AG04450 (cell line): ENCODE data around the gene UBR3. TPM values are rescaled to one million over a fixed set of nuclear protein-coding genes. Genes with fewer than 3 reads are reported as not detected.
"Not testable (repeated sequence)": the region's sequence is repeated elsewhere in the genome, so short reads cannot be mapped to it uniquely, and the experiment has no call there.

ENCODE experiments used
- CTCF ChIA-PET: fragments of 300-600, 350-600 bp; formaldehyde crosslinking; extraction: SDS; loops from one replicate; lab custom pipeline; 2022; ENCODE audit warnings: antibody characterized with exemption, inconsistent platforms; lab: Charles Lee
- POLR2A ChIA-PET: fragments of 350-600 bp; formaldehyde crosslinking; extraction: SDS; loops from one replicate; lab custom pipeline; 2021; ENCODE audit warnings: antibody characterized with exemption, inconsistent platforms; lab: Yijun Ruan, JAX
- DNase-seq: peaks from one replicate; pipeline ENCODE4 v3.0.0-alpha.2; 2011; ENCODE audit warnings: low read depth, low spot score
- H3K27ac ChIP-seq: one replicate; pipeline ENCODE4 v1.5.1; 2012; ENCODE audit warnings: low read depth, low read length, control low read depth
- H3K27me3 ChIP-seq: one replicate; pipeline ENCODE4 v1.6.0; 2012; ENCODE audit warnings: low read length; ENCODE audit not compliant: control insufficient read depth, insufficient read depth
- H3K4me3 ChIP-seq: 2 replicates; pipeline ENCODE4 v1.5.1; 2011; ENCODE audit warnings: mild to moderate bottlenecking, low read depth, low read length, control low read depth
- H3K9me3 ChIP-seq: 2 replicates; pipeline ENCODE4 v1.5.1; 2012; ENCODE audit warnings: low read length; ENCODE audit not compliant: control insufficient read depth, insufficient read depth
- CTCF ChIP-seq: IDR thresholded peaks from 2 replicates; pipeline ENCODE4 v1.5.1; 2011; ENCODE audit warnings: low read depth, low read length, control low read depth, inconsistent platforms
- polyA plus RNA-seq: library from polyadenylated mRNA; depleted of rRNA; stranded (reverse); fragments of >200 nt; gene quantifications from 2 replicates; pipeline ENCODE4 v1.2.3, GENCODE V29; 2011

Gene UBR3
- polyA plus RNA-seq, 1 experiment, result 20.3 TPM

- Histone ChIP-seq H3K9me3 (no peaks in the 10 kb centered on the region), H3K4me3 (no peak overlapping the region), H3K27ac (no peak overlapping the region), H3K27me3 (no peaks in the 10 kb centered on the region)
- ChIA-PET CTCF (interaction anchor here (0.9 to 3.2 kb wide), 7 partner anchors 15 to 481 kb away, joined by 3 to 17 read pairs (median 3); partner anchors contain the start of genes METTL5 and UBR3), POLR2A (no interaction called here)
- TF ChIP-seq CTCF, result peak; percentile 88
- DNase-seq, result no peak
Measured at GRCh38 chr2:169933124-169933711, 106.0 kb downstream of the UBR3 start.

- DNase-seq, POLR2A ChIA-PET, H3K27ac ChIP-seq, CTCF ChIA-PET, H3K9me3 ChIP-seq, H3K27me3 ChIP-seq, H3K4me3 ChIP-seq: not testable (repeated sequence)
Measured at GRCh38 chr2:169936652-169937051, 109.4 kb downstream of the UBR3 start.

- H3K27ac ChIP-seq, result no peak overlapping the region
- POLR2A ChIA-PET, result no interaction called here
- no peak for DNase-seq
- H3K27me3 ChIP-seq, result no peaks in the 10 kb centered on the region
- H3K4me3 ChIP-seq, result no peak overlapping the region
- TF ChIP-seq CTCF, result no peak
- no peaks in the 10 kb centered on the region for H3K9me3 ChIP-seq
- CTCF ChIA-PET, result no interaction called here
Measured at GRCh38 chr2:169945515-169945914, 118.3 kb downstream of the UBR3 start.

GRCh38 chr2:169946092-169946491, 118.8 kb downstream of the UBR3 start:
- no peaks in the 10 kb centered on the region for H3K27me3 ChIP-seq

GRCh38 chr2:169946546-169946945, 119.3 kb downstream of the UBR3 start:
- no peak for TF ChIP-seq CTCF
- H3K27ac ChIP-seq, result no peak overlapping the region
- DNase-seq, result no peak
- H3K27me3 ChIP-seq, result no peaks in the 10 kb centered on the region
- ChIA-PET POLR2A (no interaction called here), CTCF (no interaction called here)
- H3K4me3 ChIP-seq, result no peak overlapping the region
- H3K9me3 ChIP-seq, result no peaks in the 10 kb centered on the region

More at GRCh38 chr2:169946092-169946491, 118.8 kb downstream of the UBR3 start:
- ChIA-PET POLR2A (no interaction called here), CTCF (no interaction called here)
- no peaks in the 10 kb centered on the region for H3K9me3 ChIP-seq
- H3K27ac ChIP-seq, result no peak overlapping the region
- no peak overlapping the region for H3K4me3 ChIP-seq
- no peak for TF ChIP-seq CTCF
- DNase-seq, result no peak
